H9 (cell line): ENCODE results near the gene TRIM75. TPM values are rescaled to one million over a fixed set of nuclear protein-coding genes. Genes with fewer than 3 reads are reported as not detected.

ENCODE experiments used
- DNase-seq: peaks from one replicate; pipeline ENCODE4 v3.0.0-alpha.2; 2017
- H2AFZ ChIP-seq: one replicate; pipeline ENCODE4 v1.6.1; 2013; ENCODE audit warnings: mild to moderate bottlenecking, low read length, control low read depth, moderate library complexity
- H2AK5ac ChIP-seq: 2 replicates; pipeline ENCODE4 v1.6.1; 2013; ENCODE audit warnings: low read length, control low read depth, mixed read lengths; ENCODE audit not compliant: insufficient read length
- H2BK120ac ChIP-seq: one replicate; pipeline ENCODE4 v1.6.1; 2013; ENCODE audit warnings: low read depth, mild to moderate bottlenecking, low read length, control low read depth, inconsistent platforms; ENCODE audit not compliant: poor library complexity, severe bottlenecking
- H2BK12ac ChIP-seq: 2 replicates; pipeline ENCODE4 v1.6.1; 2013; ENCODE audit warnings: low read length, control low read depth, mixed read lengths, low read depth; ENCODE audit not compliant: insufficient read length
- H2BK15ac ChIP-seq: 2 replicates; pipeline ENCODE4 v1.6.1; 2013; ENCODE audit warnings: low read depth, low read length, control low read depth
- H2BK20ac ChIP-seq: one replicate; pipeline ENCODE4 v1.6.1; 2013; ENCODE audit warnings: low read depth, mild to moderate bottlenecking, low read length, control low read depth, inconsistent platforms; ENCODE audit not compliant: poor library complexity, severe bottlenecking
- H2BK5ac ChIP-seq: 2 replicates; pipeline ENCODE4 v1.6.1; 2013; ENCODE audit warnings: low read length, control low read depth, mixed read lengths; ENCODE audit not compliant: insufficient read length
- H3K14ac ChIP-seq: 2 replicates; pipeline ENCODE4 v1.6.1; 2013; ENCODE audit warnings: low read length, control low read depth; ENCODE audit not compliant: insufficient read depth
- H3K18ac ChIP-seq: 2 replicates; pipeline ENCODE4 v1.6.1; 2013; ENCODE audit warnings: low read depth, mild to moderate bottlenecking, mixed read lengths, low read length, control low read depth; ENCODE audit not compliant: insufficient read length
- H3K23ac ChIP-seq: 2 replicates; pipeline ENCODE4 v1.6.1; 2013; ENCODE audit warnings: low read length, control low read depth, mixed read lengths, low read depth; ENCODE audit not compliant: insufficient read length
- H3K23me2 ChIP-seq: 2 replicates; pipeline ENCODE4 v1.6.1; 2013; ENCODE audit warnings: low read depth, mild to moderate bottlenecking, mixed read lengths, low read length, control low read depth; ENCODE audit not compliant: insufficient read length, poor library complexity, severe bottlenecking
- H3K27ac ChIP-seq: 2 replicates; pipeline ENCODE4 v1.5.1; 2013; ENCODE audit warnings: low read length, control low read depth, mixed read lengths, low read depth; ENCODE audit not compliant: insufficient read length
- H3K27me3 ChIP-seq: 2 replicates; pipeline ENCODE4 v1.6.1; 2013; ENCODE audit warnings: low read length, control low read depth, inconsistent platforms; ENCODE audit not compliant: insufficient read depth
- H3K4ac ChIP-seq: 2 replicates; pipeline ENCODE4 v1.6.1; 2013; ENCODE audit warnings: low read depth, mild to moderate bottlenecking, control low read depth, inconsistent platforms, low read length, moderate library complexity
- H3K4me1 ChIP-seq: 2 replicates; pipeline ENCODE4 v1.6.1; 2013; ENCODE audit warnings: low read length, control low read depth, inconsistent platforms; ENCODE audit not compliant: insufficient read depth
- H3K4me2 ChIP-seq: 2 replicates; pipeline ENCODE4 v1.6.1; 2013; ENCODE audit warnings: low read length, control low read depth, mixed read lengths; ENCODE audit not compliant: insufficient read length, insufficient read depth
- H3K56ac ChIP-seq: 2 replicates; pipeline ENCODE4 v1.6.1; 2013; ENCODE audit warnings: low read depth, mild to moderate bottlenecking, mixed read lengths, low read length, control low read depth; ENCODE audit not compliant: insufficient read length
- H3K79me1 ChIP-seq: 2 replicates; pipeline ENCODE4 v1.6.1; 2013; ENCODE audit warnings: low read depth, mild to moderate bottlenecking, moderate library complexity, low read length, control low read depth, inconsistent platforms; ENCODE audit not compliant: insufficient read depth, poor library complexity, severe bottlenecking
- H3K79me2 ChIP-seq: 2 replicates; pipeline ENCODE4 v1.6.1; 2013; ENCODE audit warnings: low read length, control low read depth, inconsistent platforms; ENCODE audit not compliant: insufficient read depth
- H3K9ac ChIP-seq: 2 replicates; pipeline ENCODE4 v1.6.1; 2013; ENCODE audit warnings: low read length, control low read depth, mixed read lengths; ENCODE audit not compliant: insufficient read length; ENCODE audit errors: extremely low read depth
- H3K9me3 ChIP-seq: one replicate; pipeline ENCODE4 v1.6.1; 2013; ENCODE audit warnings: low read depth, low read length, inconsistent platforms; ENCODE audit not compliant: control insufficient read depth
- H3T11ph ChIP-seq: one replicate; pipeline ENCODE4 v1.6.1; 2013; ENCODE audit warnings: mild to moderate bottlenecking, low read length, control low read depth, inconsistent platforms
- H4K20me1 ChIP-seq: one replicate; pipeline ENCODE4 v1.6.1; 2013; ENCODE audit not compliant: control insufficient read depth, insufficient read length, insufficient read depth
- H4K5ac ChIP-seq: 2 replicates; pipeline ENCODE4 v1.6.1; 2013; ENCODE audit warnings: low read depth, mild to moderate bottlenecking, mixed read lengths, low read length, control low read depth; ENCODE audit not compliant: insufficient read length
- H4K8ac ChIP-seq: replicated peaks from 2 replicates; pipeline ENCODE4 v1.6.1; 2013; ENCODE audit warnings: low read length, control low read depth, mixed read lengths, low read depth; ENCODE audit not compliant: insufficient read length
- H4K91ac ChIP-seq: 2 replicates; pipeline ENCODE4 v1.6.1; 2013; ENCODE audit warnings: low read depth, mild to moderate bottlenecking, moderate library complexity, mixed read lengths, low read length, control low read depth; ENCODE audit not compliant: insufficient read length
- H3K27ac Mint-ChIP-seq, 3 experiments: 2 replicates in 2 of 3; 3 replicates in 1 of 3; pipeline ENCODE4 v1.8.0; 2020 to 2021; ENCODE audit warnings: mixed read lengths in 3 of 3, mild to moderate bottlenecking in 1 of 3, moderate library complexity in 1 of 3
- H3K27me3 Mint-ChIP-seq: 2 replicates; pipeline ENCODE4 v1.8.0; 2021; ENCODE audit warnings: low read depth, mild to moderate bottlenecking, moderate library complexity, mixed read lengths
- H3K36me3 Mint-ChIP-seq, 3 experiments: 2 replicates in 2 of 3; 3 replicates in 1 of 3; pipeline ENCODE4 v1.8.0; 2020 to 2021; ENCODE audit warnings: low read depth in 3 of 3, mixed read lengths in 3 of 3; ENCODE audit not compliant: insufficient read depth in 1 of 3
- H3K4me1 Mint-ChIP-seq, 2 experiments: 2 replicates each; pipeline ENCODE4 v1.8.0; 2020; ENCODE audit warnings: mixed read lengths in 2 of 2
- H3K4me3 Mint-ChIP-seq, 2 experiments: 2 replicates in 1 of 2; 3 replicates in 1 of 2; pipeline ENCODE4 v1.8.0; 2020 to 2021; ENCODE audit warnings: mild to moderate bottlenecking in 2 of 2, mixed read lengths in 2 of 2, moderate library complexity in 1 of 2
- H3K9me3 Mint-ChIP-seq, 2 experiments: 2 replicates in 1 of 2; 3 replicates in 1 of 2; pipeline ENCODE4 v1.8.0; 2020; ENCODE audit warnings: mild to moderate bottlenecking in 2 of 2, mixed read lengths in 2 of 2, moderate library complexity in 1 of 2
- CTCF ChIP-seq: fragments of 200-600 bp; sonication (generic); conservative IDR thresholded peaks from 3 replicates; pipeline ENCODE4 v1.8.0; 2021; ENCODE audit warnings: antibody characterized with exemption, mild to moderate bottlenecking
- WGBS: extraction: QIAGEN DNeasy Blood & Tissue Kit; methylation state at CpG from one replicate; pipeline ENCODE4 v1.1.7; 2013; ENCODE audit warnings: missing lambda C conversion rate, low lambda C conversion rate, mixed read lengths; ENCODE audit not compliant: insufficient read length; ENCODE audit errors: extremely low coverage; 5-methylcytosine and 5-hydroxymethylcytosine counted together
- total RNA-seq: library from RNA; stranded (reverse); gene quantifications from 2 replicates; pipeline ENCODE4 v1.2.1, GENCODE V29; 2021

The TRIM75 gene
- total RNA-seq, 1 experiment from 2014 or later = not detected

GRCh38 chr4:165094873-165095272 lies 41.2 kb downstream of the TRIM75 start:
- peak overlapping the region in 1 of 3 experiments; percentile 68; a peak in 1 of 7 replicates for H3K27ac Mint-ChIP-seq
- Histone ChIP-seq H2BK5ac (no peak overlapping the region), H2AK5ac (no peak overlapping the region), H2BK120ac (no peak overlapping the region), H4K20me1 (no peaks in the 10 kb centered on the region), H2AFZ (no peak overlapping the region), H3K4ac (no peak overlapping the region), H3K27ac (no peak overlapping the region), H4K5ac (no peak overlapping the region), H3K79me2 (no peaks in the 10 kb centered on the region), H3K14ac (no peak overlapping the region), H4K91ac (no peak overlapping the region), H2BK15ac (no peak overlapping the region), H4K8ac (no peak overlapping the region), H3K9me3 (no peaks in the 10 kb centered on the region), H3K79me1 (no peaks in the 10 kb centered on the region), H3K23ac (no peak overlapping the region), H3K4me2 (no peak overlapping the region), H3K27me3 (no peaks in the 10 kb centered on the region), H3K4me1 (no peaks in the 10 kb centered on the region), H3T11ph (no peak overlapping the region), H3K9ac (no peak overlapping the region), H3K23me2 (no peaks in the 10 kb centered on the region), H3K56ac (no peak overlapping the region), H3K18ac (no peak overlapping the region), H2BK12ac (no peak overlapping the region), H2BK20ac (no peak overlapping the region)
- no peak overlapping the region for H3K4me3 Mint-ChIP-seq
- TF ChIP-seq CTCF = no peak
- DNase-seq = no peak
- no peaks in the 10 kb centered on the region for H3K4me1 Mint-ChIP-seq
- peaks cover 3 to 25% (median 18%) of the 10 kb centered on the region in 3 experiments; a peak in 5 of 7 replicates for H3K36me3 Mint-ChIP-seq
- H3K9me3 Mint-ChIP-seq = no peaks in the 10 kb centered on the region
- no peaks in the 10 kb centered on the region for H3K27me3 Mint-ChIP-seq
- no CpG with 5 or more reads among the region's 3 CpGs for WGBS
